Activated naive CD4-positive, alpha-beta T cell treated with anti-CD3 and anti-CD28 coated beads, Interleukin-2, amount 50 U/mL, for 24 hours (primary cell): ENCODE measurements around the gene HMOX2.

ENCODE experiments used
- H3K27ac Mint-ChIP-seq: one replicate; pipeline ENCODE4 v1.8.0; 2021; ENCODE audit warnings: mild to moderate bottlenecking, mixed read lengths
- H3K27me3 Mint-ChIP-seq: one replicate; pipeline ENCODE4 v1.8.0; 2021; ENCODE audit warnings: mixed read lengths
- H3K36me3 Mint-ChIP-seq: one replicate; pipeline ENCODE4 v1.8.0; 2021; ENCODE audit warnings: mixed read lengths
- H3K4me1 Mint-ChIP-seq: one replicate; pipeline ENCODE4 v1.8.0; 2021; ENCODE audit warnings: mixed read lengths
- H3K4me3 Mint-ChIP-seq: one replicate; pipeline ENCODE4 v1.8.0; 2021; ENCODE audit warnings: mild to moderate bottlenecking, mixed read lengths
- H3K9me3 Mint-ChIP-seq: one replicate; pipeline ENCODE4 v1.8.0; 2021; ENCODE audit warnings: mixed read lengths

HMOX2 gene

DNA sequence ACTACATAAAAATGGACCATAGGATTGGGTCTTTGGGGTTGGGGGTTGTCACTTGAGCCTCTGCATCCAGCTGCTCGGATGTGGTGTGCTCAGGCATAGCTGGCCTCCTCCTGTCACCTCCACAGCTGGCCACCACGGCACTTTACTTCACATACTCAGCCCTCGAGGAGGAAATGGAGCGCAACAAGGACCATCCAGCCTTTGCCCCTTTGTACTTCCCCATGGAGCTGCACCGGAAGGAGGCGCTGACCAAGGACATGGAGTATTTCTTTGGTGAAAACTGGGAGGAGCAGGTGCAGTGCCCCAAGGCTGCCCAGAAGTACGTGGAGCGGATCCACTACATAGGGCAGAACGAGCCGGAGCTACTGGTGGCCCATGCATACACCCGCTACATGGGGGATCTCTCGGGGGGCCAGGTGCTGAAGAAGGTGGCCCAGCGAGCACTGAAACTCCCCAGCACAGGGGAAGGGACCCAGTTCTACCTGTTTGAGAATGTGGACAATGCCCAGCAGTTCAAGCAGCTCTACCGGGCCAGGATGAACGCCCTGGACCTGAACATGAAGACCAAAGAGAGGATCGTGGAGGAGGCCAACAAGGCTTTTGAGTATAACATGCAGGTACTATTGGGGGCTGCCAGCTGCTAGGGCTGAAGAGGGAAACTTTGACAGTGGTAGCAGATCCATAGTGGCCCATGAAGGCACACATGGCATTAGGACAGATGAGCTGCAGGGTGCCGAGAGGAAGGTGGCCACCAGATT is 31.6 kb downstream of the HMOX2 start:
- Mint-ChIP-seq H3K4me1 (peaks cover 66% of the 10 kb centered on the region), H3K27me3 (no peaks in the 10 kb centered on the region), H3K27ac (peak overlapping the region; percentile 41), H3K4me3 (no peak overlapping the region), H3K36me3 (peaks cover 15% of the 10 kb centered on the region), H3K9me3 (no peaks in the 10 kb centered on the region)

GRCh38 chr16:4508806-4509205 is 32.6 kb downstream of the HMOX2 start:
- Mint-ChIP-seq H3K4me1 (peaks cover 61% of the 10 kb centered on the region), H3K36me3 (peaks cover 15% of the 10 kb centered on the region), H3K27ac (no peak overlapping the region), H3K27me3 (no peaks in the 10 kb centered on the region), H3K9me3 (no peaks in the 10 kb centered on the region), H3K4me3 (no peak overlapping the region)

DNA sequence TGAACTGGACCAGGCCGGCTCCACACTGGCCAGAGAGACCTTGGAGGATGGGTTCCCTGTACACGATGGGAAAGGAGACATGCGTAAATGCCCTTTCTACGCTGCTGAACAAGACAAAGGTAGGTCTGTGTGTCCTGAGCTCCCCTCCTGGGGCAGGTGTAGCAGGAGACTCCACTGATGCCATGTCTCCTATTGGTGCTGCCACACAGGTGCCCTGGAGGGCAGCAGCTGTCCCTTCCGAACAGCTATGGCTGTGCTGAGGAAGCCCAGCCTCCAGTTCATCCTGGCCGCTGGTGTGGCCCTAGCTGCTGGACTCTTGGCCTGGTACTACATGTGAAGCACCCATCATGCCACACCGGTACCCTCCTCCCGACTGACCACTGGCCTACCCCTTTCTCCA is 33.2 kb downstream of the HMOX2 start:
- Mint-ChIP-seq H3K27me3 (no peaks in the 10 kb centered on the region), H3K4me1 (peaks cover 60% of the 10 kb centered on the region), H3K4me3 (no peak overlapping the region), H3K36me3 (peaks cover 15% of the 10 kb centered on the region), H3K9me3 (no peaks in the 10 kb centered on the region), H3K27ac (no peak overlapping the region)

- Mint-ChIP-seq H3K4me3 (no peak overlapping the region), H3K36me3 (peaks cover 15% of the 10 kb centered on the region), H3K27ac (no peak overlapping the region), H3K4me1 (peaks cover 60% of the 10 kb centered on the region), H3K9me3 (no peaks in the 10 kb centered on the region), H3K27me3 (no peaks in the 10 kb centered on the region)
Measured at GRCh38 chr16:4510131-4510530, 33.9 kb downstream of the HMOX2 start.

DNA sequence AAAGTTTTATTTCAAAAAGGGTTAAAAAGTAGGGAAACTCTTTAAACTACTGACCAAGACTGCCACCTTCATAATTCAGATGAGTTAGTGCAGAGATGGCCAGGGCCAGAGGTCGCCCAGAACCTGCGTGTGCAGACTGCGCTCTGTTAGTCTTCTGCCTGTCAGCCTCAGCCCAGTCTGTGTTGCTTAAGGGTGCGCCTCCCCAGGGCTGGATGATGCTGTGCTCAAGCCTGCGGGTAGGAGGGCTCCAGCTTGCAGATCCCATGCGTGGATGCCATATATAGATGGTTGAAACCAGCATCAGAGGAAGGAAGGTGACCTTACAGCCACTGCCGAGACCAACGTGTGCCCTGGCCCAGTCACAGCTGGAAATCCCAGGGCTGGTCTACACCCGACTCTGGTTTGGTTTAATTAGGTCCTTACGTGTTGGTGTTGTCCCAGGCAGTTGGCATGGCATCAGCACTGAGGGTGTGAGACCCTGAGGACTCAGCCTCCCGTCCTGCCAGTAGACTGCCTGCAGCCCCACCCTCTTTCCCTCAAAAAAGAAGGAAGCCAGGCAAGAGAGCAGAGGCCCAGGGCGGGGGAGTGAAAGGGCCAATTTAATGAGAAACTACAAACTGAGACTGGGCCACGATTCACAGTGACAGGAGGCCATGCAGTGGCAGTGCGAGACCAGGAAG is 34.7 kb downstream of the HMOX2 start:
- Mint-ChIP-seq H3K4me3 (no peak overlapping the region), H3K4me1 (peaks cover 60% of the 10 kb centered on the region), H3K27ac (peak overlapping the region; percentile 89), H3K9me3 (no peaks in the 10 kb centered on the region), H3K27me3 (no peaks in the 10 kb centered on the region), H3K36me3 (peaks cover 15% of the 10 kb centered on the region)

- Mint-ChIP-seq H3K36me3 (peaks cover 15% of the 10 kb centered on the region), H3K4me3 (no peak overlapping the region), H3K27me3 (no peaks in the 10 kb centered on the region), H3K27ac (peak overlapping the region; percentile 89), H3K4me1 (peaks cover 57% of the 10 kb centered on the region), H3K9me3 (no peaks in the 10 kb centered on the region)
Measured at GRCh38 chr16:4511441-4512082, 35.4 kb downstream of the HMOX2 start.

DNA sequence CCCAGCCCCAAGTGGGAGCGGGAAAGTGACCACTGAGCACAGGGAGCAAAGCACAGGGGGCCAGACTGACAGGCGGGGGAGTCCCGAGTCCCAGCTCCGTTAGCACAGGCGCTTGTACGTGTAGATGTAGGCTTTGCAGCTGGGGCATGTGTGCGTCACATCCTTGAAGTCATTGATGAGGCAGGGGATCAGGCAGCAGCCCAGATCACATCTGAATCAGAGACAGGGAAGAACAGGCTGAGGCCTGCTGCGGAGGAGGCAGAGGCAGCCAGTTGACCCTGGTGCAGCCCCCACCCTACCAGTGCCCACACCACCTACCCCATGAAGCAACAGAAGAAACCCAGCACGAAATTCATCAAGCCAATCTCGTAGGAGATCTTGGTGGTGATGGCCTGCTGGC is 36.3 kb downstream of the HMOX2 start:
- H3K4me3 Mint-ChIP-seq, result no peak overlapping the region
- peaks cover 48% of the 10 kb centered on the region for H3K4me1 Mint-ChIP-seq
- H3K27me3 Mint-ChIP-seq, result no peaks in the 10 kb centered on the region
- no peaks in the 10 kb centered on the region for H3K9me3 Mint-ChIP-seq
- H3K27ac Mint-ChIP-seq, result peak overlapping the region; percentile 17
- peaks cover 15% of the 10 kb centered on the region for H3K36me3 Mint-ChIP-seq

- no peak overlapping the region for H3K4me3 Mint-ChIP-seq
- peaks cover 12% of the 10 kb centered on the region for H3K36me3 Mint-ChIP-seq
- H3K27ac Mint-ChIP-seq, result no peak overlapping the region
- H3K9me3 Mint-ChIP-seq, result no peaks in the 10 kb centered on the region
- H3K4me1 Mint-ChIP-seq, result peaks cover 48% of the 10 kb centered on the region
- H3K27me3 Mint-ChIP-seq, result no peaks in the 10 kb centered on the region
Measured at GRCh38 chr16:4513086-4513860, 37.1 kb downstream of the HMOX2 start.

- Mint-ChIP-seq H3K4me3 (no peak overlapping the region), H3K27me3 (no peaks in the 10 kb centered on the region), H3K27ac (no peak overlapping the region), H3K9me3 (no peaks in the 10 kb centered on the region), H3K36me3 (peaks cover 12% of the 10 kb centered on the region), H3K4me1 (peaks cover 54% of the 10 kb centered on the region)
Measured at GRCh38 chr16:4513881-4514280, 37.7 kb downstream of the HMOX2 start.

GRCh38 chr16:4514606-4515005 is 38.4 kb downstream of the HMOX2 start:
- no peaks in the 10 kb centered on the region for H3K9me3 Mint-ChIP-seq
- H3K4me3 Mint-ChIP-seq, result peak overlapping the region; percentile 71
- H3K27ac Mint-ChIP-seq, result peak overlapping the region; percentile 78
- peaks cover 60% of the 10 kb centered on the region for H3K4me1 Mint-ChIP-seq
- H3K27me3 Mint-ChIP-seq, result no peaks in the 10 kb centered on the region
- peaks cover 12% of the 10 kb centered on the region for H3K36me3 Mint-ChIP-seq

DNA sequence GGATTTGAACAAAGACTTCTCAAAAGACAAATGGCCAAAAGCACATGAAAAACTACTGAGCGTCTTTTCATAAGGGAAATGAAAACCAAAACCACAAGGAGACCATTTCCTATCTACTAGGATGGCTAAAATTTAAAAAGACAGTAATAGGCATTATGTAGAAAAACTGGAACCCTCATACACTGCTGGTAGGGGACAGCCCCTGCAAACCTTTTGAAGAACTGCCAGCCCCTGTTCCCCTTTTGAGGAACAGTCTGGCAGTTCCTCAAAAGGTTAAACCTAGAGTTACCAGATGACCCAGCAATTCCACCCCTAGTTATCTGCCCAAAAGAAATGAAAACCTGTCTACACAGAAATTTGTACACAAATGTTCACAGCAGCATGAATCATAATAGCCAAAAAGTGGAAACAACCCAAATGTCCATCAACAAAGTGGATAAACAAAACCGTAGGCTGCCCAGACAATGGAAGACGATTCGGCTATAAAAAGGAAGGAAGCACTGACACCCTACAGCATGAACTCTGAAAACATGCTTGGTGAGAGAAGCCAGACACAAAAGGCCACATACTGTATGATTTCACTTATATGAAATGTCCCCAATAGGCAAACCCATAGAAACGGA is 39.5 kb downstream of the HMOX2 start:
- H3K4me3 Mint-ChIP-seq, result peak overlapping the region; percentile 71
- peaks cover 9% of the 10 kb centered on the region for H3K36me3 Mint-ChIP-seq
- no peaks in the 10 kb centered on the region for H3K9me3 Mint-ChIP-seq
- H3K4me1 Mint-ChIP-seq, result peaks cover 63% of the 10 kb centered on the region
- H3K27me3 Mint-ChIP-seq, result no peaks in the 10 kb centered on the region
- peak overlapping the region; percentile 78 for H3K27ac Mint-ChIP-seq

- Mint-ChIP-seq H3K9me3 (no peaks in the 10 kb centered on the region), H3K4me1 (peaks cover 52% of the 10 kb centered on the region), H3K4me3 (no peak overlapping the region), H3K36me3 (no peaks in the 10 kb centered on the region), H3K27ac (no peak overlapping the region), H3K27me3 (no peaks in the 10 kb centered on the region)
Measured at GRCh38 chr16:4517812-4518680, 41.8 kb downstream of the HMOX2 start.

DNA sequence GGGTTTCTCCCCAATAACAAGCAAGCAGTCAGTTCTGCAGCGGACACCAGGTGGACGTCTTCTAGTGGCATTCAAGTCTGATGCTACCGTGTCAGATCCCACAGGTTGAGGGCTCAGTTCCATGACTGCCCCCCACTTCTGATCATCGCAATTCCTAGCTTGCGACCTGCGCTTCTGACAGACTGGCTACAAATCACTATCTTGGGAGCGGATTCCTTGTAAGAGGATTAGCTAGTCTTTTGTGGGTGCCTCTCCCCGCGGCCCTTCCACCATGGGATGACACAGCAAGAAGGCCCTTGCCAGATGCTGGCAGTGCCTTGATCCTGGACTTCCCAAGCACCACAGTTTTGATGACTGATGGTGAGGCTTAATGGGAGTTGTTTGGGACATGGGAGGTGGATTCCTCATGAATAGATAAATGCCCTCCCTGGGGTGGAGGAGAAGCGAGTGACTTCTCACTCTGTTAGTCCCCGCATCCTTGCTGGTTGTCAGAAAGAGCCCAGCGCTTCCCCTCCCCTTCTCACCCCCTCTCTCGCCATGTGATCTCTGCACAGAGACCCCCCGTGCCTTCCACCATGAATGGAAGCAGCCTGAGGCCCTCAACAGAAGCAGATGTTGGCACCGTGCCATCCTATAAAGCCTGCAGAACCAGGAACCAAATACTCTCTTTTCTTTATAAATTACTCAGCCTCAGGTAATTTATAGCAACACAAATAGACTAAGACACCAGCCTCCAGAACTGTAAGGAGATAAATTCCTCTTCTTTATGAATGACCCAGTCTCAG is 43.3 kb downstream of the HMOX2 start:
- Mint-ChIP-seq H3K9me3 (no peaks in the 10 kb centered on the region), H3K27ac (no peak overlapping the region), H3K36me3 (no peaks in the 10 kb centered on the region), H3K4me1 (peaks cover 48% of the 10 kb centered on the region), H3K4me3 (no peak overlapping the region), H3K27me3 (no peaks in the 10 kb centered on the region)

DNA sequence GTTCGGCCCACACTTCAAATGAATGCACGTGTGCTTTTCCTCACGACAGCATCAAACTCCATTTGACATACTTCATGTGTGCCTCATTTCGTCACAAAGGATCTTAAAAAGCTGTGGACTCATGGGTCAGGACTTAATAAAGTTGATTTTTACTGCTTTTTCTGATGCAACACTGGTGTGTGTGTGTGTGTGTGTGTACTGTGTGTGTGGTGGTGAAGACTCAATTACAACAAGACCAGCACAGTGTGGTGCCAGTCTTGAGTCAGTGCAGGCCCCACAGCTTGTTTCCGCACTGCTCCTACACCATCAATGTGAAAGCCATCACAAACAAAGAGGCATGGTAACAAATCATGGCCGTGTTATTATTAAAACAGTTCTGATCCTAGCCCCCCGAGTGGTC is 44.7 kb downstream of the HMOX2 start:
- no peaks in the 10 kb centered on the region for H3K9me3 Mint-ChIP-seq
- H3K36me3 Mint-ChIP-seq, result no peaks in the 10 kb centered on the region
- H3K27ac Mint-ChIP-seq, result no peak overlapping the region
- no peaks in the 10 kb centered on the region for H3K27me3 Mint-ChIP-seq
- no peak overlapping the region for H3K4me3 Mint-ChIP-seq
- peaks cover 43% of the 10 kb centered on the region for H3K4me1 Mint-ChIP-seq
